Liver (tissue), 9 donors: ENCODE measurements around the gene TANGO2. TPM values are rescaled to one million over a fixed set of nuclear protein-coding genes. Genes with fewer than 3 reads are reported as not detected.

Experiments
- DNase-seq: peaks from one replicate; pipeline ENCODE4 v3.0.0-alpha.2; 2017; ENCODE audit warnings: low spot score
- H3K27ac ChIP-seq, 2 donors: one replicate each; pipeline ENCODE4 v1.7.0; 2013; ENCODE audit warnings: inconsistent platforms in 2 of 2, low read length in 2 of 2, control low read depth in 1 of 2, low read depth in 1 of 2, mild to moderate bottlenecking in 1 of 2
- H3K27me3 ChIP-seq, 4 donors: one replicate each; pipeline versions ENCODE4 v1.6.1 to v1.7.0; 2013; ENCODE audit warnings: low read length in 3 of 4, inconsistent platforms in 1 of 4, mild to moderate bottlenecking in 1 of 4, moderate library complexity in 1 of 4; ENCODE audit not compliant: control insufficient read depth in 4 of 4, insufficient read depth in 4 of 4
- H3K36me3 ChIP-seq, 4 donors: one replicate each; pipeline versions ENCODE4 v1.6.1 to v1.7.0; 2013; ENCODE audit warnings: low read length in 3 of 4, mild to moderate bottlenecking in 3 of 4, low read depth in 1 of 4, moderate library complexity in 1 of 4; ENCODE audit not compliant: control insufficient read depth in 4 of 4, insufficient read depth in 3 of 4
- H3K4me1 ChIP-seq, 4 donors: one replicate each; pipeline versions ENCODE4 v1.6.1 to v1.7.0; 2013; ENCODE audit warnings: low read length in 3 of 4, mild to moderate bottlenecking in 3 of 4, moderate library complexity in 1 of 4; ENCODE audit not compliant: control insufficient read depth in 4 of 4, insufficient read depth in 4 of 4
- H3K4me3 ChIP-seq, 3 donors: one replicate each; pipeline versions ENCODE4 v1.6.1 to v1.7.0; 2013; ENCODE audit warnings: low read length in 3 of 3, control low read depth in 1 of 3, low read depth in 1 of 3, mild to moderate bottlenecking in 1 of 3
- H3K9ac ChIP-seq, 2 donors: one replicate each; pipeline ENCODE4 v1.7.0; 2013; ENCODE audit warnings: low read length in 2 of 2, mild to moderate bottlenecking in 2 of 2, moderate library complexity in 2 of 2, control low read depth in 1 of 2, low read depth in 1 of 2
- H3K9me3 ChIP-seq, 4 donors: one replicate each; pipeline versions ENCODE4 v1.6.1 to v1.7.0; 2013; ENCODE audit warnings: low read length in 3 of 4; ENCODE audit not compliant: control insufficient read depth in 4 of 4
- ATF3 ChIP-seq: IDR thresholded peaks from 2 replicates; pipeline ENCODE4 v1.6.1; 2016; ENCODE audit warnings: antibody characterized with exemption
- CTCF ChIP-seq: fragments of 150-350 bp; IDR thresholded peaks from 2 replicates; pipeline ENCODE4 v1.5.1; 2017; ENCODE audit warnings: improper control_type of control experiment, low read depth, low read length; ENCODE audit not compliant: missing input control
- EGR1 ChIP-seq, 2 donors: IDR thresholded peaks; 2 replicates each; pipeline ENCODE4 v1.6.1; 2016 to 2018; ENCODE audit warnings: antibody characterized with exemption in 2 of 2, low read depth in 2 of 2
- FOXA1 ChIP-seq: IDR thresholded peaks from 2 replicates; pipeline ENCODE4 v1.6.1; 2016; ENCODE audit warnings: antibody characterized with exemption
- FOXA2 ChIP-seq: IDR thresholded peaks from 2 replicates; pipeline ENCODE4 v1.6.1; 2016; ENCODE audit warnings: antibody characterized with exemption
- GABPA ChIP-seq, 2 donors: IDR thresholded peaks in 1 of 2; conservative IDR thresholded peaks in 1 of 2; 2 replicates each; pipeline ENCODE4 v1.6.1; 2016; ENCODE audit warnings: antibody characterized with exemption in 2 of 2, mild to moderate bottlenecking in 1 of 2, moderate library complexity in 1 of 2
- HNF4G ChIP-seq: IDR thresholded peaks from 2 replicates; pipeline ENCODE4 v1.6.1; 2016; ENCODE audit warnings: antibody characterized with exemption
- JUND ChIP-seq, 2 donors: IDR thresholded peaks; 2 replicates each; pipeline ENCODE4 v1.6.1; 2016; ENCODE audit warnings: antibody characterized with exemption in 2 of 2
- MAX ChIP-seq: IDR thresholded peaks from 2 replicates; pipeline ENCODE4 v1.6.1; 2016; ENCODE audit warnings: antibody characterized with exemption
- NR2F2 ChIP-seq: IDR thresholded peaks from 2 replicates; pipeline ENCODE4 v1.6.1; 2016; ENCODE audit warnings: antibody characterized with exemption
- RAD21 ChIP-seq, 2 donors: IDR thresholded peaks; 2 replicates each; pipeline ENCODE4 v1.6.1; 2016; ENCODE audit warnings: antibody characterized with exemption in 2 of 2, mild to moderate bottlenecking in 2 of 2
- REST ChIP-seq: IDR thresholded peaks from 2 replicates; pipeline ENCODE4 v1.6.1; 2016; ENCODE audit warnings: antibody characterized with exemption, mild to moderate bottlenecking
- RXRA ChIP-seq, 2 donors: IDR thresholded peaks; 2 replicates each; pipeline ENCODE4 v1.6.1; 2017 to 2018; ENCODE audit warnings: antibody characterized with exemption in 2 of 2, mild to moderate bottlenecking in 1 of 2
- SP1 ChIP-seq: IDR thresholded peaks from 2 replicates; pipeline ENCODE4 v1.6.1; 2018; ENCODE audit warnings: antibody characterized with exemption, mild to moderate bottlenecking
- TAF1 ChIP-seq: conservative IDR thresholded peaks from 2 replicates; pipeline ENCODE4 v1.6.1; 2016; ENCODE audit warnings: antibody characterized with exemption, mild to moderate bottlenecking
- ZBTB33 ChIP-seq: IDR thresholded peaks from 2 replicates; pipeline ENCODE4 v1.6.1; 2016; ENCODE audit warnings: antibody characterized with exemption
- WGBS: extraction: QIAGEN DNeasy Blood & Tissue Kit; methylation state at CpG from one replicate; pipeline ENCODE4 v1.1.7; 2013; 5-methylcytosine and 5-hydroxymethylcytosine counted together
- polyA plus RNA-seq, 2 donors: library from polyadenylated mRNA; stranded (reverse) in 1 of 2; unstranded in 1 of 2; fragments of 200-250 nt in 1 of 2; fragments of >200 nt in 1 of 2; fragmentation: Nextera tagmentation in 1 of 2; extraction: Ambion mirVana in 1 of 2; gene quantifications; one replicate each; pipeline versions ENCODE4 v1.2.1 to v1.2.3, GENCODE V29; 2013 to 2015
- total RNA-seq, 2 donors: library from RNA; depleted of rRNA; stranded (reverse); fragments of >200 nt; gene quantifications; one replicate each; pipeline ENCODE4 v1.2.3, GENCODE V29; 2014
- donor health status: healthy.
- donor health status: healthy.
- donor health status: healthy.
- donor health status: healthy.
- donor health status: healthy.

TANGO2 gene
- total and polyA plus RNA-seq, 4 donors: 10.8 to 153 (median 16.1) TPM

- H3K9ac ChIP-seq: no peak overlapping the region
- H3K27ac ChIP-seq: peak overlapping the region; percentile 4 to 13
- no peaks in the 10 kb centered on the region for H3K36me3 ChIP-seq
- peaks cover 2 to 41% (median 27%) of the 10 kb centered on the region in 4 donors for H3K4me1 ChIP-seq
- no peak overlapping the region for H3K4me3 ChIP-seq
- H3K27me3 ChIP-seq: no peaks in the 10 kb centered on the region
- no peaks in the 10 kb centered on the region for H3K9me3 ChIP-seq
- no peak for DNase-seq
- TF ChIP-seq GABPA (IDR thresholded peaks at IDR 0.05 in 1 of 2, conservative IDR thresholded peaks at IDR 0.05 in 1 of 2) (no peak), SP1 (no peak), ZBTB33 (no peak), FOXA2 (no peak), RXRA (IDR thresholded peaks at IDR 0.05) (no peak), CTCF (no peak), HNF4G (no peak), REST (no peak), FOXA1 (no peak), NR2F2 (no peak), ATF3 (no peak), EGR1 (IDR thresholded peaks at IDR 0.05; ENCODE audit: low read depth in 2 of 2) (no peak), MAX (no peak), JUND (IDR thresholded peaks at IDR 0.05) (no peak), RAD21 (IDR thresholded peaks at IDR 0.05) (no peak)
Measured at GRCh38 chr22:19991395-19991644, 29.6 kb upstream of the TANGO2 start.

- no peaks in the 10 kb centered on the region for H3K27me3 ChIP-seq
- peaks cover 2 to 40% (median 25%) of the 10 kb centered on the region in 4 donors for H3K4me1 ChIP-seq
- TF ChIP-seq RXRA (IDR thresholded peaks at IDR 0.05): no peak
- TF ChIP-seq RAD21 (IDR thresholded peaks at IDR 0.05): no peak
- TF ChIP-seq FOXA1: no peak
- no peak for TF ChIP-seq NR2F2
- TF ChIP-seq TAF1: no peak
- TF ChIP-seq HNF4G: no peak
- no peak for TF ChIP-seq ATF3
- peak overlapping the region in 1 of 2 donors; percentile 13 for H3K27ac ChIP-seq
- 90% methylated on average over 23 of the region's 23 CpGs for WGBS
- DNase-seq: no peak
- H3K9me3 ChIP-seq: no peaks in the 10 kb centered on the region
- no peaks in the 10 kb centered on the region for H3K36me3 ChIP-seq
- H3K4me3 ChIP-seq: no peak overlapping the region
- H3K9ac ChIP-seq: no peak overlapping the region
Measured at GRCh38 chr22:19991645-19992451, 29.1 kb upstream of the TANGO2 start.
